ENCODE measurements around the gene FOXJ1.

GRCh38 chr17:76145231-76146052, 4.4 kb upstream of the FOXJ1 start:
- no peak for TF ChIP-seq CTCF (IDR thresholded peaks at IDR 0.05)
- TF ChIP-seq POLR2A (IDR thresholded peaks at IDR 0.05): no peak

All from testis (tissue), 2 donors.